Naive thymus-derived CD4-positive, alpha-beta T cell (primary cell): ENCODE measurements around the gene LRG1. TPM values are rescaled to one million over a fixed set of nuclear protein-coding genes. Genes with fewer than 3 reads are reported as not detected.
A peak's percentile ranks its signal among the peaks of the same experiment; 100 is the strongest.

Source experiments
- ATAC-seq: fragments of 150-1000 bp; cut with Tn5 transposase; 2 replicates; pipeline ENCODE4 v1.10.0; 2021; ENCODE audit warnings: mild to moderate bottlenecking, moderate library complexity
- CTCF ChIA-PET: fragments of 350-600 bp; sonication (Branson Sonifier 250); formaldehyde crosslinking; loops from one replicate; lab custom pipeline; 2021; ENCODE audit warnings: antibody characterized with exemption; lab: Charles Lee
- POLR2A ChIA-PET: fragments of 350-600 bp; sonication (Branson Sonifier 250); formaldehyde crosslinking; loops from one replicate; lab custom pipeline; 2021; ENCODE audit warnings: antibody characterized with exemption, inconsistent platforms; lab: Charles Lee
- DNase-seq, 9 donors: peaks; one replicate each; pipeline versions ENCODE4 v3.0.0 to v3.0.0-alpha.2; 2020 to 2022; ENCODE audit warnings: mixed read lengths in 1 of 9
- H3K27ac ChIP-seq: one replicate; pipeline ENCODE4 v1.7.0; 2013; ENCODE audit warnings: mild to moderate bottlenecking, low read depth, low read length, moderate library complexity
- H3K27me3 ChIP-seq, 2 donors: one replicate each; pipeline ENCODE4 v1.7.0; 2013; ENCODE audit warnings: low read length in 2 of 2, mild to moderate bottlenecking in 2 of 2, moderate library complexity in 2 of 2; ENCODE audit not compliant: control insufficient read depth in 2 of 2, insufficient read depth in 2 of 2
- H3K36me3 ChIP-seq, 3 experiments: 1 replicate in 2 of 3; 2 replicates in 1 of 3; pipeline ENCODE4 v1.7.0; 2013; ENCODE audit warnings: low read length in 3 of 3, mild to moderate bottlenecking in 3 of 3, moderate library complexity in 1 of 3; ENCODE audit not compliant: insufficient read depth in 3 of 3, control insufficient read depth in 2 of 3
- H3K4me1 ChIP-seq, 2 donors: one replicate each; pipeline ENCODE4 v1.7.0; 2013; ENCODE audit warnings: low read length in 2 of 2, mild to moderate bottlenecking in 2 of 2, moderate library complexity in 1 of 2; ENCODE audit not compliant: control insufficient read depth in 2 of 2, insufficient read depth in 2 of 2
- H3K4me3 ChIP-seq: 2 replicates; pipeline ENCODE4 v1.7.0; 2013; ENCODE audit warnings: mild to moderate bottlenecking, low read length
- H3K9me3 ChIP-seq, 3 experiments: 1 replicate in 2 of 3; 2 replicates in 1 of 3; pipeline ENCODE4 v1.7.0; 2013; ENCODE audit warnings: low read length in 3 of 3; ENCODE audit not compliant: control insufficient read depth in 2 of 3
- H3K27ac Mint-ChIP-seq, 9 donors: one replicate each; pipeline ENCODE4 v1.8.0; 2020 to 2022; ENCODE audit warnings: mixed read lengths in 9 of 9, mild to moderate bottlenecking in 8 of 9, moderate library complexity in 5 of 9, inconsistent platforms in 2 of 9
- H3K27me3 Mint-ChIP-seq, 5 donors: one replicate each; pipeline ENCODE4 v1.8.0; 2021 to 2022; ENCODE audit warnings: mixed read lengths in 5 of 5, mild to moderate bottlenecking in 1 of 5
- H3K36me3 Mint-ChIP-seq, 5 donors: one replicate each; pipeline ENCODE4 v1.8.0; 2020 to 2022; ENCODE audit warnings: mixed read lengths in 5 of 5, mild to moderate bottlenecking in 3 of 5, inconsistent platforms in 1 of 5
- H3K4me1 Mint-ChIP-seq, 7 donors: one replicate each; pipeline ENCODE4 v1.8.0; 2020 to 2022; ENCODE audit warnings: mixed read lengths in 7 of 7, mild to moderate bottlenecking in 3 of 7, inconsistent platforms in 1 of 7
- H3K4me3 Mint-ChIP-seq, 10 donors: one replicate each; pipeline ENCODE4 v1.8.0; 2020 to 2022; ENCODE audit warnings: mild to moderate bottlenecking in 10 of 10, mixed read lengths in 10 of 10, moderate library complexity in 6 of 10, inconsistent platforms in 2 of 10
- H3K9me3 Mint-ChIP-seq, 11 donors: one replicate each; pipeline ENCODE4 v1.8.0; 2020 to 2022; ENCODE audit warnings: mixed read lengths in 11 of 11, mild to moderate bottlenecking in 4 of 11, inconsistent platforms in 1 of 11, moderate library complexity in 1 of 11
- intact Hi-C, 2 donors: fragments of 100-400 bp; cut with micrococcal nuclease; formaldehyde crosslinking; loops; one replicate each; pipeline ENCODE4 v1.15.1; 2023
- polyA plus RNA-seq, 2 donors: library from polyadenylated mRNA; unstranded; fragments of 300-500 nt; fragmentation: Illumina TruSeq; gene quantifications; one replicate each; pipeline ENCODE4 v1.2.3, GENCODE V29; 2021
- total RNA-seq, 6 experiments: library from RNA in 5 of 6; stranded (reverse) in 5 of 6; gene quantifications; 1 replicate in 5 of 6; 2 replicates in 1 of 6; pipeline ENCODE4 v1.2.3 and lab custom pipeline; 2021 to 2026

The LRG1 gene
- total and polyA plus RNA-seq, 7 experiments from 2014 or later = 0.06 to 1.6 (median 0.50) TPM; not detected in 3

- H3K9me3 ChIP-seq = no peaks in the 10 kb centered on the region
- H3K9me3 Mint-ChIP-seq = no peaks in the 10 kb centered on the region
- H3K27me3 ChIP-seq = peaks cover 5 to 13% of the 10 kb centered on the region in 2 donors
- peaks cover 39 to 55% (median 44%) of the 10 kb centered on the region in 5 donors for H3K27me3 Mint-ChIP-seq
- ChIA-PET CTCF (interaction anchor here (0.6 to 1.9 kb wide), 2 partner anchors 8 to 333 kb away, joined by 3 to 5 read pairs; no protein-coding TSS in a partner anchor), POLR2A (no interaction called here)
- H3K4me1 ChIP-seq = no peaks in the 10 kb centered on the region
- peak overlapping the region in 4 of 10 donors; percentile 32 to 65 (median 44) for H3K4me3 Mint-ChIP-seq
- H3K36me3 ChIP-seq = no peaks in the 10 kb centered on the region
- H3K4me3 ChIP-seq = no peak overlapping the region
- H3K27ac ChIP-seq = no peak overlapping the region
- H3K36me3 Mint-ChIP-seq = no peaks in the 10 kb centered on the region
- intact Hi-C loops = no loop called here
- no peak overlapping the region for H3K27ac Mint-ChIP-seq
- no peak for ATAC-seq
- DNase-seq = no peak
- peaks cover 3 to 19% (median 9%) of the 10 kb centered on the region in 7 donors for H3K4me1 Mint-ChIP-seq
These were observed 45.0 kb upstream of the LRG1 start for GRCh38 chr19:4584670-4585460.

GRCh38 chr19:4583961-4584669 lies 44.3 kb upstream of the LRG1 start:
- H3K9me3 Mint-ChIP-seq = no peaks in the 10 kb centered on the region
- POLR2A ChIA-PET = no interaction called here
- no peaks in the 10 kb centered on the region for H3K9me3 ChIP-seq
- no peaks in the 10 kb centered on the region for H3K36me3 ChIP-seq
- H3K4me1 ChIP-seq = no peaks in the 10 kb centered on the region
- intact Hi-C loops = no loop called here
- no peak overlapping the region for H3K27ac ChIP-seq
- H3K27me3 ChIP-seq = peaks cover 5 to 13% of the 10 kb centered on the region in 2 donors
- H3K4me1 Mint-ChIP-seq = peaks cover 3 to 19% (median 9%) of the 10 kb centered on the region in 7 donors
- CTCF ChIA-PET = interaction anchor here (0.6 to 1.9 kb wide), 2 partner anchors 8 to 334 kb away, joined by 3 to 5 read pairs; no protein-coding TSS in a partner anchor
- H3K36me3 Mint-ChIP-seq = peaks cover 0 to 2% (median 0%) of the 10 kb centered on the region in 5 donors
- no peak overlapping the region for H3K27ac Mint-ChIP-seq
- DNase-seq (peak in 1 of 9 donors; percentile 55), ATAC-seq (no peak)
- H3K4me3 Mint-ChIP-seq = peak overlapping the region in 2 of 10 donors; percentile 32 to 65
- H3K4me3 ChIP-seq = no peak overlapping the region
- H3K27me3 Mint-ChIP-seq = peaks cover 43 to 59% (median 48%) of the 10 kb centered on the region in 5 donors

- Histone ChIP-seq H3K9me3 (no peaks in the 10 kb centered on the region), H3K27ac (no peak overlapping the region), H3K4me3 (no peak overlapping the region), H3K27me3 (peaks cover 5 to 13% of the 10 kb centered on the region in 2 donors), H3K4me1 (no peaks in the 10 kb centered on the region), H3K36me3 (no peaks in the 10 kb centered on the region)
- POLR2A ChIA-PET = no interaction called here
- Mint-ChIP-seq H3K27ac (no peak overlapping the region), H3K4me3 (peak overlapping the region in 6 of 10 donors; percentile 10 to 68 (median 33)), H3K36me3 (peaks cover 0 to 6% (median 0%) of the 10 kb centered on the region in 5 donors), H3K27me3 (peaks cover 49 to 64% (median 56%) of the 10 kb centered on the region in 5 donors), H3K4me1 (peaks cover 3 to 19% (median 9%) of the 10 kb centered on the region in 7 donors), H3K9me3 (peaks cover 0 to 4% (median 0%) of the 10 kb centered on the region in 11 donors)
- DNase-seq (no peak), ATAC-seq (no peak)
- intact Hi-C loops = no loop called here
- CTCF ChIA-PET = no interaction called here
These were observed 43.4 kb upstream of the LRG1 start for GRCh38 chr19:4582980-4583842.

- intact Hi-C loops = no loop called here
- H3K4me1 Mint-ChIP-seq = peaks cover 3 to 19% (median 9%) of the 10 kb centered on the region in 7 donors
- ChIA-PET CTCF (no interaction called here), POLR2A (no interaction called here)
- H3K27me3 Mint-ChIP-seq = peaks cover 46 to 58% (median 56%) of the 10 kb centered on the region in 5 donors
- H3K4me3 Mint-ChIP-seq = peak overlapping the region; percentile 18 to 78 (median 63)
- no peak overlapping the region for H3K27ac ChIP-seq
- H3K27me3 ChIP-seq = peaks cover 5 to 13% of the 10 kb centered on the region in 2 donors
- DNase-seq (peak in 1 of 9 donors; percentile 37), ATAC-seq (no peak)
- H3K27ac Mint-ChIP-seq = peak overlapping the region in 2 of 9 donors; percentile 22 to 67
- no peaks in the 10 kb centered on the region for H3K36me3 ChIP-seq
- no peak overlapping the region for H3K4me3 ChIP-seq
- peaks cover 0 to 4% (median 0%) of the 10 kb centered on the region in 11 donors for H3K9me3 Mint-ChIP-seq
- no peaks in the 10 kb centered on the region for H3K9me3 ChIP-seq
- peaks cover 0 to 6% (median 0%) of the 10 kb centered on the region in 5 donors for H3K36me3 Mint-ChIP-seq
- H3K4me1 ChIP-seq = no peaks in the 10 kb centered on the region
These were observed 42.1 kb upstream of the LRG1 start for GRCh38 chr19:4581666-4582553.

DNA sequence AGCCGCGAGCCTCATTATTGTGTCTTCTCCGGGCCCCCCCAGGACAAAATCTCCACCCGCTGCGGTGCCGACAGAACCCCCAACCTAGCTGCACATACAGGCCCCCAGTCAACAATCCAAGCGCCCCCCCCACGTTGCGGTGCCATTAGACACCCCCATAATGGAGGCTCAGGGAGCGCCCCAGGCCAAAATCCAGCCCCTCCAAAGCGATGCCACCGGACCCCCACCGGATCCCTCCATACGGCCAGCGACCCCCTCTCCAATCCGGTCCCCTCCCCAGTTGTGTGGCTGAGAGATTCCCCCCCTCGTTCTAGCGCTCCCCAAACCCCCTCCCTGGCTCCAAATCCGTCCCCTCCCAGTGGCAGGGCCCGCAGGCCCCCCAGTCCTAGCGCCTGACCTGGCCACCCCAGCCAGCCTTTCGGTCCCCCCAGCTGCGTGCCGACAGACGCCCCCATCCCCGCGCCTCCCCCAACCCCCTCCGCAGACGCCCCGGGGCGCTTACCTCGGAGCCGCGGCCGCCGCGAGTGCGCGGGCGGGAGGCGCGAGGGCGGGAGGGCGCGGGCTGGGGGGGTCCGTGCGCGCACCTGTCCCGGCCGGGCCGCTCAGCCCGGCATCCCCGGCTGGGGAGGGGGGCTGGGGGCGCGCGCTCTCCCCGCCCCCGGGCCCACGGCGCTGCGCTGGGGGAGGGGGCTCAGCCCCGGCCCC lies 41.3 kb upstream of the LRG1 start:
- peaks cover 3 to 19% (median 9%) of the 10 kb centered on the region in 7 donors for H3K4me1 Mint-ChIP-seq
- no peaks in the 10 kb centered on the region for H3K9me3 ChIP-seq
- H3K4me1 ChIP-seq = no peaks in the 10 kb centered on the region
- peaks cover 50 to 61% (median 60%) of the 10 kb centered on the region in 5 donors for H3K27me3 Mint-ChIP-seq
- H3K27ac Mint-ChIP-seq = no peak overlapping the region
- ATAC-seq (no peak), DNase-seq (no peak)
- peaks cover 0 to 4% (median 0%) of the 10 kb centered on the region in 11 donors for H3K9me3 Mint-ChIP-seq
- H3K4me3 Mint-ChIP-seq = peak overlapping the region in 7 of 10 donors; percentile 13 to 79 (median 49)
- peaks cover 0 to 6% (median 0%) of the 10 kb centered on the region in 5 donors for H3K36me3 Mint-ChIP-seq
- no peaks in the 10 kb centered on the region for H3K36me3 ChIP-seq
- intact Hi-C loops = no loop called here
- ChIA-PET CTCF (no interaction called here), POLR2A (no interaction called here)
- peaks cover 5 to 13% of the 10 kb centered on the region in 2 donors for H3K27me3 ChIP-seq
- H3K4me3 ChIP-seq = no peak overlapping the region
- H3K27ac ChIP-seq = no peak overlapping the region
